K562 (cell line): ENCODE data around the gene ARAF. TPM values are rescaled to one million over a fixed set of nuclear protein-coding genes. Genes with fewer than 3 reads are reported as not detected.

Source experiments
- CHD2 ChIP-seq: IDR thresholded peaks from 2 replicates; pipeline ENCODE4 v1.6.1; 2011; ENCODE audit warnings: low read depth, low read length
- DEAF1 ChIP-seq: fragments of 450-650 bp; formaldehyde crosslinking; IDR thresholded peaks from 2 replicates; pipeline ENCODE4 v1.4.0; 2020; ENCODE audit warnings: mild to moderate bottlenecking, moderate library complexity
- FIP1L1 ChIP-seq: fragments of 200-400 bp; formaldehyde crosslinking; IDR thresholded peaks from 2 replicates; pipeline ENCODE4 v1.6.1; 2018; ENCODE audit warnings: mild to moderate bottlenecking, low read depth, low read length; ENCODE audit not compliant: poor library complexity, severe bottlenecking
- FOXP1 ChIP-seq: sonication (generic); formaldehyde crosslinking; IDR thresholded peaks from 2 replicates; pipeline ENCODE4 v1.8.0; 2022; ENCODE audit warnings: mild to moderate bottlenecking, missing genetic modification reagents
- HLTF ChIP-seq: fragments of 450-650 bp; IDR thresholded peaks from 2 replicates; pipeline ENCODE4 v1.6.1; 2016
- JUND ChIP-seq, 2 experiments: IDR thresholded peaks; 2 replicates in 1 of 2; 3 replicates in 1 of 2; pipeline ENCODE4 v1.6.1; 2011; ENCODE audit warnings: borderline replicate concordance in 2 of 2, low read depth in 2 of 2, low read length in 2 of 2, improper control_type of control experiment in 1 of 2, missing biosample characterization in 1 of 2, missing genetic modification characterization in 1 of 2, missing genetic modification reagents in 1 of 2
- KDM2B ChIP-seq: fragments of 250-450 bp; sonication (Bioruptor Pico); IDR thresholded peaks from 2 replicates; pipeline ENCODE4 v1.8.0; 2021; ENCODE audit warnings: mild to moderate bottlenecking, moderate library complexity
- KLF1 ChIP-seq: fragments of 450-650 bp; IDR thresholded peaks from 2 replicates; pipeline ENCODE4 v1.6.1; 2016; ENCODE audit warnings: missing genetic modification characterization, missing compliant biosample characterization
- MAFF ChIP-seq: IDR thresholded peaks from 2 replicates; pipeline ENCODE4 v1.6.1; 2012; ENCODE audit warnings: low read length, improper control_type of control experiment
- MYNN ChIP-seq, 2 experiments: sonication (generic); formaldehyde crosslinking in 1 of 2; IDR thresholded peaks; 2 replicates each; pipeline versions ENCODE4 v1.5.0 to v1.6.1; 2016 to 2020; ENCODE audit warnings: antibody characterized with exemption in 1 of 2, missing genetic modification reagents in 1 of 2
- NCOA1 ChIP-seq: fragments of 450-650 bp; IDR thresholded peaks from 2 replicates; pipeline ENCODE4 v1.6.1; 2016; ENCODE audit warnings: low read depth
- NELFE ChIP-seq: IDR thresholded peaks from 2 replicates; pipeline ENCODE4 v1.6.1; 2011; ENCODE audit warnings: mild to moderate bottlenecking; ENCODE audit not compliant: insufficient read depth, insufficient read length
- NKRF ChIP-seq: fragments of 450-650 bp; IDR thresholded peaks from 2 replicates; pipeline ENCODE4 v1.6.1; 2016; ENCODE audit warnings: borderline replicate concordance
- RNF2 ChIP-seq: sonication (generic); IDR thresholded peaks from 2 replicates; pipeline ENCODE4 v1.6.1; 2016
- SMAD3 ChIP-seq: fragments of 450-650 bp; formaldehyde crosslinking; conservative IDR thresholded peaks from 2 replicates; pipeline ENCODE4 v1.4.0; 2020; ENCODE audit warnings: mild to moderate bottlenecking
- SMARCA5 ChIP-seq: fragments of 450-650 bp; IDR thresholded peaks from 2 replicates; pipeline ENCODE4 v1.6.1; 2016
- SMARCE1 ChIP-seq: fragments of 450-650 bp; IDR thresholded peaks from 2 replicates; pipeline ENCODE4 v1.7.1; 2016; ENCODE audit warnings: mild to moderate bottlenecking
- SREBF2 ChIP-seq: sonication (generic); formaldehyde crosslinking; IDR thresholded peaks from 2 replicates; pipeline ENCODE4 v1.4.0; 2020; ENCODE audit warnings: mild to moderate bottlenecking, missing genetic modification reagents
- SUPT5H ChIP-seq: fragments of 450-650 bp; IDR thresholded peaks from 2 replicates; pipeline ENCODE4 v1.6.1; 2016
- THAP7 ChIP-seq: fragments of 250-450 bp; sonication (Bioruptor Pico); IDR thresholded peaks from 2 replicates; pipeline ENCODE4 v1.5.0; 2021
- U2AF1 ChIP-seq: fragments of 200-400 bp; formaldehyde crosslinking; optimal IDR thresholded peaks from 2 replicates; pipeline ENCODE3; 2017; ENCODE audit warnings: mild to moderate bottlenecking, low read depth, low read length, moderate library complexity
- ZNF146 ChIP-seq: IDR thresholded peaks from one replicate; pipeline ENCODE4 v1.6.1; 2018; ENCODE audit warnings: missing compliant biosample characterization; ENCODE audit not compliant: unreplicated experiment
- ZNF511 ChIP-seq: sonication (generic); formaldehyde crosslinking; IDR thresholded peaks from 2 replicates; pipeline ENCODE4 v1.8.0; 2022; ENCODE audit warnings: mild to moderate bottlenecking, missing genetic modification reagents
- ZNF586 ChIP-seq: fragments of 450-650 bp; formaldehyde crosslinking; conservative IDR thresholded peaks from 2 replicates; pipeline ENCODE4 v1.4.0; 2020; ENCODE audit warnings: mild to moderate bottlenecking, moderate library complexity
- polyA plus RNA-seq, 8 experiments: library from polyadenylated mRNA; depleted of rRNA in 4 of 8; stranded (reverse) in 5 of 8; unstranded in 3 of 8; fragments of >200 nt; fragmentation: Nextera tagmentation in 2 of 8; fragmentation: Illumina TruSeq in 1 of 8; extraction: Ambion mirVana in 2 of 8; extraction: Trizol in 1 of 8; gene quantifications; 2 replicates each; pipeline versions ENCODE4 v1.2.1 to v1.2.3, GENCODE V29; 2011 to 2014; ENCODE audit warnings: inconsistent platforms in 1 of 8, missing spikeins in 1 of 8
- total RNA-seq, 7 experiments: library from RNA; depleted of rRNA in 6 of 7; stranded (reverse); fragments of >200 nt in 6 of 7; fragmentation: Illumina TruSeq in 2 of 7; extraction: Trizol in 2 of 7; gene quantifications; 2 replicates each; pipeline versions ENCODE4 v1.2.1 to v1.2.3, GENCODE V29; 2011 to 2021; ENCODE audit warnings: low replicate concordance in 1 of 7

ARAF gene
- total and polyA plus RNA-seq, 9 of the 15 experiments (the other 6 are each of a cell fraction or from before 2014, with no cell fraction given): 5.5 to 70.0 (median 29.4) TPM

- TF ChIP-seq KDM2B (CRISPR knock-in tag) (no peak), U2AF1 (no peak), JUND (IDR thresholded peaks at IDR 0.05; ENCODE audit: borderline replicate concordance, low read depth, low read length) (peak; percentile 95), JUND (tag; IDR thresholded peaks at IDR 0.05; ENCODE audit: borderline replicate concordance, low read depth, low read length) (peak; percentile 65; the same call in 1 of the 3 replicates), KLF1 (no peak), RNF2 (peak; percentile 37; the same call in 1 of the 2 replicates), SMARCA5 (no peak), ZNF586 (CRISPR knock-in tag) (no peak), SMARCE1 (peak; percentile 60; the same call in 1 of the 2 replicates), NKRF (no peak), THAP7 (CRISPR knock-in tag) (no peak), ZNF511 (CRISPR knock-in tag) (no peak), NCOA1 (no peak), FOXP1 (CRISPR knock-in tag) (no peak), SREBF2 (no peak), FIP1L1 (no peak), DEAF1 (CRISPR knock-in tag) (no peak), MYNN (IDR thresholded peaks at IDR 0.05) (no peak), MYNN (CRISPR knock-in tag; IDR thresholded peaks at IDR 0.05) (no peak), NELFE (no peak), CHD2 (no peak), MAFF (no peak), HLTF (no peak), SUPT5H (no peak), ZNF146 (CRISPR knock-in tag) (no peak), SMAD3 (CRISPR knock-in tag) (no peak)
Measured at GRCh38 chrX:47563801-47564315, 2.9 kb downstream of the ARAF start (continued).
